GM18867 (cell line): ENCODE data around the gene TFR2.

Experiments
- ATAC-seq: cut with Tn5 transposase; IDR thresholded peaks from one replicate; pipeline ENCODE4 v1.9.1; 2021; ENCODE audit warnings: mild to moderate bottlenecking, moderate library complexity; ENCODE audit not compliant: unreplicated experiment

The TFR2 gene

DNA sequence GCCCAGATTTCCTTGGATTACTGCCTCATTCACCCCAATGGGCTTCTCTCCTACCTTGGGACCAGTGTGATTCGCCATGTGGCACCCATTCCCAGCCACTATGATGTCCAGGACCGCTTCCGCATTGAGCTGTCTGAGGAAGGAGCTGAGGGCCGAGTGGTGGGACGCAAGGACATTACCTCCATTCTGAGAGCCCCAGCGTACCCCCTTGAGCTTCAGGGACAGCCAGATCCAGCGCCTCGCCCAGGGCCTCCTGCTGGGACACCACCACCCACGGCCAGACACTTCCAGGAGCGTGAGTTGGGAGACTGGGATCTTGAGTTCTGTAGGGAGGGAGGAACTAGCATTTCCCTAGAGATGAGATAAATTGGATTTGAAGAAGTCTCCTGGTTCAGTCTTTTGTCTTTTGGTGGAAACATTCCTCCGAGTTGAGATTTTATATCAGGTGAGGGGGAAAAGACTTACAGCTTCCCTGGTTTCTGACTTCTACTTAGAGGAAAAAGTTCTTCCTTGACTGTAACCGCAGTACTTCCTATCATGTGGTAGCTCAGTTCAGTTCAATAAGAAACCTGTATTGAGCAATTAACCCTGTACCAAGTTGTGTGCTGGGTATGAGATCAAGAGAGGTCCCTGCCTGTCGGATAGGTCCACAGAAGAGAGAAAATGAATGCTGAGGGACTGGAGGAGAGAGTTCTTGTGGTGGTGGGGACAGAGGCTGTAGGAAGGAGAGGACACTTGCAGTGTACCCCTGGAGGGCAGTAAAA, 27.8 kb downstream of the TFR2 start:
- ATAC-seq = no peak

DNA sequence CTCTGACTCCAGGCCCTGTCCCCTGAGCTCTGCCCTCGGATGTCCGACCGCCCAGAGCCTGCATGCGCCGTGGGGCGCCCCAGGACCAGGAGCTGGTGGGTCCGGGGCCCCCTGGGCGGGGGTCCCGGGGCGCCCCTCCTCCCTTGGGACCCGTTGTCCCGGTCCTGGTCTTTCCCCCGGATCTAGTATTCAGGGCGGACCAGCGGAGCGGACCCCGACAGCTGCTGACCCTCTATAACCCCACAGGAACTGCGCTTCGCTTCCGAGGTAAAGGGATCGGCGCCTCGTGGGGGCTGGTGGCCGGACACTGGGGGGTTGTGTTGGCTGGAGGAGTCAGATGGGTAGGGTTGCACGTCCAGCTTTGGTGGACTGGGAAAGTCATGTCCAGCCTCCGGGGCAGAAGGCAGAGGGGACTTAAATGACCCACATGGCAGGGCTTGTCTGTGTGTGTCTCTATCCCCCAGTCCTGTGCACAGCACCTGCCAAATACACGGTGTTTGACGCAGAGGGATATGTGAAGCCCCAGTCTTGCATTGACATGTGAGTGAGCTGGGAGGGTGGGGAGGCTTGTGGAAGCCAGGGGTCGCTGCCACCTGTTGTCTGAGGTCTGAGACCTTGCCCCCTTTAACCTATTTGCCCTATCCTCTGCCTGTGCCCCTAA, 28.5 kb downstream of the TFR2 start:
- peak; percentile 0 for ATAC-seq

DNA sequence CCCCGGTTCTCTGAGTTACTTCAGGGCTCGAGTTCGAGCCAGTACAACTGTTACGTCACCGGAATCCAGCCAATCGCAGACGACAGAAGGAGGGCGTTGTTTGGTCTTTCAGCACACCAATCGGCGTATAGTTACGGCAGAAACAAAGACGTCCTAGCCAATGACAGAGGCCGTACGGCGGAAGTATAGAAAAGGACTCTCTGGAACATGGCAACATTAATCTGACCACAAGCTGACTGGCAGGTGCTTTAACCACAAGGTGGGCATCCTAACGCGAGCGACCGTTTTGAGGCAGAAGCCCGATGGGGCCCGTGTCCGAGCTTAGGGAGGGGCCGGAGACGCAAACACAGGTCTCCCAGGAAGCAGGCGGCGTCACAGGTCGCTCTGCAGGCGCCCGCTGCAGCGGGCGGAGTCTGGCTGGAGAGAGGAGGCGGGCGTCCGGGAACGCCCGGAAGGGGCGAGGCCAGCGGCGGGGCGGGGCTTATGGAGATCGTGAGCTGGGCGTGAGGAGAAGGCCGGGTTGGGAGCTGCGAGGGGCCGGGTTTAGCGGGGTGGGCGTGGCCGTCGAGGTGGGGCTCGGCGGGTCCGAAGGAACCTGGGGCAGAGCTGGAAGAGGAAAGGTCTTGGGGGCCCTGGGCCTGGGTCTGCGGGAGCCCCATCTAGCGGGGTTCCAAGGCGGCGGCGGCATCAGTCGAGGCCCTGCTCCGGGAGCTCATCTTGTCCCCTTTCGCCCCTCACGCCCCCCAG, 29.2 kb downstream of the TFR2 start, which contains the start of gene MOSPD3:
TSS of gene MOSPD3 (plus strand) at position 558 of the 747 bp plus-strand sequence. CDS start 252 bp downstream, outside the sequence.
- ATAC-seq = peak; percentile 90

DNA sequence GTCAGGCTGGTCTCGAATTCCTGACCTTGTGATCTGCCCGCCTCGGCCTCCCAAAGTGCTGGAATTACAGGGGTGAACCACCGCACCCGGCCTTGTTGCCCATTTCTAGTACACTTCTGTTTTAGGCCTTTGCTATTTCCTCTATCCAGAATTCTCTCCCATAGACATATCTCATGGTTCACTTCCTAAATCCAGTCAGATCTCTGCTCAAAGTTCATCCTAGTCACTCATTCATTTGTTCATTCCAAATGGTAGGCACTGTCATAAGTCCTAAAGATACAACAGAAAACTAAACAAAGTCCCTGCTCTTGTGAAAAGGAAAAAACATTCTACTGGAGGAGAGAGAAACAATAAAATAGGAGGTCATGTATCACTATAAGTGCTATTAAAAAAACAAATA, 31.4 kb downstream of the TFR2 start:
- ATAC-seq = no peak

DNA sequence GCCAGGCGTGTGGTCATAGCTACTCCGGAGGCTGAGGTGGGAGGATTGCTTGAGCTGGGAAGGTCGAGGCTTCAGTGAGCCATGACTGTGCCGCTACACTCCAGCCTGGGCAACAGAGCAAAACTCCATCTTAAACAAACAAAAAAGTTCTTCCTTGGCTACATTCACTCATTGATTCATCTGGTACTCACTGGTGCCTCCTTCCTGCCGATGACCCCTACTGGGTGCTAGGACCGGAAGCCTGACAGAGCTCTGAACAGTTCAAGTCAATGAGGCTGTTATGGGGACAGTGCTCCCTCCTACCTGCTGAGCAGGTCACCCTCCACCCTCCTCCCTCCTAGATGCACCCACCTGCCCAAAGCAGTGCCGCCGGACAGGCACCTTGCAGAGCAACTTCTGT, 34.2 kb downstream of the TFR2 start:
- ATAC-seq = no peak

DNA sequence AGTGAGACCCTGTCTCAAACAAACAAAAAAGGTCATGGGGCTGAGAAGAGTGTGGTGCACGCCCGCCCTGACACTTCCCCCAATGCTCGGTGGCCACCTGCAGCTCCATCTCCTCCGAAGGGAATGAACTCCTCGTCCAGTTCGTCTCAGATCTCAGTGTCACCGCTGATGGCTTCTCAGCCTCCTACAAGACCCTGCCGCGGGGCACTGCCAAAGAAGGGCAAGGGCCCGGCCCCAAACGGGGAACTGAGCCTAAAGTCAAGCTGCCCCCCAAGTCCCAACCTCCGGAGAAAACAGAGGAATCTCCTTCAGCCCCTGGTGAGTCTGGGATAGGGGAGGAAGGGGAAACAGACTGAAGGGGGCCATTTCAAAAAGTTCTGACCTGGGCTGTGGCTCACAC, 35.0 kb downstream of the TFR2 start:
- no peak for ATAC-seq

DNA sequence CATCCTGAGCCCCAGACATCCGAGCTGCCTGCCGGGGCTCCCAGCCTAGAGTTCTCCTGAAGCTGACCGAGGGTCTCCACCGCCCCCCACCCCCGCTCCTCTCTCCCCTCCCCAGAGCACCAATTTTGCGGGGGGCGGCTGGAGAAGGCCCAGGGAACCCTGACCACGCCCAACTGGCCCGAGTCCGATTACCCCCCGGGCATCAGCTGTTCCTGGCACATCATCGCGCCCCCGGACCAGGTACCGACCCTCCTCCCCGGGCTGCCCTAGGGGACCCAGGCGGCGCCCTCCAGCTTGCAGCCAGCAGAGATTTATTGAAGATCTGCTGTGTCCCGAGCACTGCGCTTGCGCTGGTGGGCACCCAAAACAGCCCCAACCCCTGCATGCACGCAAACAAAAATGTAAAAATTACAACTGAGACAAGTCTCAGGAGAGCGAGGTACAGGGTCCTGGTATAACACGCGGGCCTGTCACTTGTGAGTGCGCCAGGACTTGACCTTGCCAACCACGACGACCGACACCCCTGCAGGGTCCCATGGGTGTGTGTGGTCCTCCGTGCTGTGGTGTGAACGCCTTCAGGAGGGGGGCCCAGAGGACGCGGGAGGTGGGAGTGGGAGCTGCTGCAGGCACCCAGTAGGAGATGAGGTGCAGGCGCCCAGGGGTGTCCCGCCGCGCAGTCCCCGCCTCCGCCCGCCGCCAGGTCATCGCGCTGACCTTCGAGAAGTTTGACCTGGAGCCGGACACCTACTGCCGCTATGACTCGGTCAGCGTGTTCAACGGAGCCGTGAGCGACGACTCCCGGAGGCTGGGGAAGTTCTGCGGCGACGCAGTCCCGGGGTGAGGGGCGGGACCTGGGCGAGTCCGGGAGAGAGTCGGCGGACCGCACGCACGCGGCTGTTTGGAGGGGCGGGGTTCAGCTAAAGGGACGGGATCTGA, 36.1 kb downstream of the TFR2 start:
- no peak for ATAC-seq

DNA sequence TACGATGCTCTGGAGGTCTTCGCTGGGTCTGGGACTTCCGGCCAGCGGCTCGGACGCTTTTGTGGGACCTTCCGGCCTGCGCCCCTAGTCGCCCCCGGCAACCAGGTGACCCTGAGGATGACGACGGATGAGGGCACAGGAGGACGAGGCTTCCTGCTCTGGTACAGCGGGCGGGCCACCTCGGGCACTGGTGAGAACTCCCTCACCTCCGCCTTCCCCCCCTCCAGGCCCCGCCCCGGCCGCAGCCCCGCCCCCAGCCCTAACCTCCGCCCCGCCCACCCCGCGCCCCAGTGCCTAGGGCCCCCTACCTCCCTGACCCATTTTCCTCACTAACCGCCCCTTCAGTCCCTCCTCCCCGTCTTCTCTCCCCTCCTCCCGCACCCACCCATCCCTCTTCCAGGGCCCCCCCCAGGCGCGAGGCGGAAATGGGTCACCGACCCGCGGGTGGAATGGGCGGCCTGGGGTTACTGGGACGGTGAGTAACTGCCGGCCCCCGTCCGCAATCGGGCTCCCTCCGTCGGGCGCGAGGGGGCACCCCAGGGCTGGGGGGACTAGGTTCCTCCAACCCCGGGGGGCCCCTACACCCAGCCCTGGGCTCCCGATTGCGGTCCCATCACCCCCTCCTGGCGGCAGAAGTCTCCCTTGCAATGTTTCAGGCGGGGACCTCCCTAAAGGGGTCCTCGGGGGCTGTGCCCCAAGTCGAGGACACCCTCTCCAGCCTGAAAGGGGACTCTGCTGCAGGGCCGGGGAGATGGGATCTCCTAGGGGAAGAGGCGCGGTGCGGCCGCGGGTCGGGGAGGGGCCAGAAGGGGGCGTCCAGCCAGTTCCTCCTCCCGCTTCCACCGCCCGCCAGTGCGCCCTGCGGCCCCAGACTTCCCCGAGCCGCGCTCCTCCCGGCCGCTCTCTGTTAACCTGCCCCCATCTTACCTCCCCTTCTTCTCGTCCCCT, 37.0 kb downstream of the TFR2 start:
- ATAC-seq = peak; percentile 55

DNA sequence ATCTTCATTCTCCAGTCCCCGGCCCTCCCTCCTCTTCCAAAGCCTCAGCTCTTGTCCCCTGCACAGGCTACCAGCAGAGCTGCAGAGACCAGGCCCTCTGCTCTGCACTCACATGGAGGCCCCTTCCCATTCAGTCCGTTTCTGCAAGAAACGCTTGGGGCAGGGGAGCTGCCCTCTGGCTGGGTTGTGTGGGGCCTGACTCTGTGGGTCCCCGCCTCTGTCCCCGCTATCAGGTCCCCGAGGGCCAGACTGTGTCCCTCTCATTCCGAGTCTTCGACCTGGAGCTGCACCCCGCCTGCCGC, 37.7 kb downstream of the TFR2 start:
- ATAC-seq = no peak

DNA sequence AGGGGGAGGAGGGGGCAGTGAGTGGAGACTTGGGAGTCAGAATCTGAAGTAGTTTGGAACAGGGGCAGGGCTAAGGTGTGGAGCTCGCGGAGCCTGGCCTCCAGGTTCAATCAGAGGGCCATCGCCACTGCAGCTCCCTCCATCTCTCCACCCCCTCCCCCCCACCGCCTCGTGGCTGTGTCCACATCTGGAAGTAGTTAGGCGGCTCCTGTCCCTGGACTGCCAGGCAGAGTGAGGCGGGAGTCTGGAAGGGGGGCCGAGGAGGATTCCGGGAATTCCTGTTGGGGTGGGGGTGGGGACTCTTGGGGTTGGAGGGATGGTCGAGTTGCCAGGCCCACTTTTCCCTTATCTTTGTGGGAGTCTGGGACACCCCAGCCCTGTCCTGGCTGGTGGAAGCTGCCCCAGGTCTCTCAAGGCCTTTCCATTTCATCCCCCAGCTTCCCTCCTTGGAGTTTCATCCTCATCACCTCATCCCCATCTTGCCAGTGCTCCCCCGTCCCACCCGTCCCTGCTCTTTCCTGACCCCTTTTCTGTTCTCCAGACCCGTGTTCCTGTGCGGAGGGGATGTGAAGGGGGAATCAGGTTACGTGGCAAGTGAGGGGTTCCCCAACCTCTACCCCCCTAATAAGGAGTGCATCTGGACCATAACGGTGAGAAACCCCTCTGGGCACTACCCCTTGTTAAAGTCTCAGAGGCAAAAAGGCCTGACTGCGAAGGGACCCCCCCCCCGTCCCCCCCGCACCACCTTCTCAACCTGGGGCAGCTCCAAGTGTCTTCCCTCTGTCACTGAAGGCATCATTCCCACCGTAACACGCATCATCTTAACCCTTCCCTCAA, 38.2 kb downstream of the TFR2 start:
- no peak for ATAC-seq

DNA sequence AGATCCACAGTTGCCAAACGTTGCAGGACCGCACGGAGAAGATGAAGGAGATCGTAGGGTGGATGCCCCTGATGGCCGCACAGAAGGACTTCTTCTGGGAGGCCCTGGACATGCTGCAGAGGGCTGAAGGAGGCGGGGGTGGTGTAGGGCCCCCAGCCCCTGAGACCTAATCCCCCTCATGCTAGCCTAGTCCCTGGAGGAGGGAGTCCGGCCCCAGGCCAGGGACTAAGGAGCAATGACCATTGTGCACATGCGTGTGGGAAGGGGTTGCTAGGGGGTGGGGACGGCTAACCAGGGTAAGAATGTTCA, 40.7 kb downstream of the TFR2 start:
- no peak for ATAC-seq

DNA sequence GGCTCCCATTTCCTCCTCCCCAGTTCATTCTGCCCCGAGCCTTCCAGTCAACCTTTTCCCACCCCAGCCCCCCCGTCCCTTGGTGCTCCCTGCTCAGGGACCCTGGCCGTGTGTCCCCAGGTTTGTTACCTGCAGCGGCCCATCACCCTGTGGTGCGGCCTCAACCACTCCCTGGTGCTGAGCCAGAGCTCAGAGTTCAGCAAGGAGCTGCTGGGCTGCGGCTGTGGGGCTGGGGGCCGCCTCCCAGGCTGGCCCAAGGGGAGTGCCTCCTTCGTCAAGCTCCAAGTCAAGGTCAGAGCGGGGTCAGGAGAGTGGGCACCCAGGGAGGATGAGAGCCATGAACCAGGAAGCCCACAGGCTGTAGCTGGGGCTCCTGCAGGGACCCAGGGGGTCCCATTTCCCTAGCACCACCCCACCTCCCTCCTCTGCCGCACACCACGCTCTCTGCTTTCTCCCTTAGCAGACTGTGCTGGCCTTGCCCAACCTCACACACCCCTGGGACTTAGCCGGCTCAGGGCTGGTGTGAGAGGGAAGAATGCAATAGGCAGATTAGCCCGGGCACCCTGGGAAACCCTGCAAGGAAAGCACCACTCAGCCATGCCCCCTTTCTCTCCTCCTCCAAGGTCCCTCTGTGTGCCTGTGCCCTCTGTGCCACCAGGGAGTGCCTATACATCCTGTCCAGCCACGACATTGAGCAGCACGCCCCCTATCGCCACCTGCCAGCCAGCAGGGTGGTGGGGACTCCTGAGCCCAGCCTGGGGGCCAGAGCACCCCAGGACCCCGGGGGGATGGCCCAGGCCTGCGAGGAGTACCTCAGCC, 41.2 kb downstream of the TFR2 start:
- ATAC-seq = no peak

DNA sequence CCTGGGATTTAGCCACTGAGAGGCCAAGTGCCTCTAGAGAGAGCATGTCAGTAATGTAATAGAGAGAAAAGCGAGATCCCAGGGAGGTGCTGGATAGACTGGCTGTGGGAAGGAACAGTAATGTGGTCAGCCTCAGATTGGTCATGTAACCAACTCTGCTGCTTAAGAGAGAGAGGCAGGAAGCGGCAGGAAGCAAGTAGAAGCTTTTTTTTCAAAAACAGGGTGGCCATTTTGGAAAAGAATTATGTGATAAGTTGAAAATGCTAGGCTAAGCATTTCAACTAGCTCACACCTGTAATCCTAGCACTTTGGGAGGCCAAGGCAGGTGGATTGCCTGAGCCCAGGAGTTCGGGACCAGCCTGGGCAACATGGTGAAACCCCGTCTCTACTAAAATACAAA, 42.9 kb downstream of the TFR2 start:
- ATAC-seq = no peak

DNA sequence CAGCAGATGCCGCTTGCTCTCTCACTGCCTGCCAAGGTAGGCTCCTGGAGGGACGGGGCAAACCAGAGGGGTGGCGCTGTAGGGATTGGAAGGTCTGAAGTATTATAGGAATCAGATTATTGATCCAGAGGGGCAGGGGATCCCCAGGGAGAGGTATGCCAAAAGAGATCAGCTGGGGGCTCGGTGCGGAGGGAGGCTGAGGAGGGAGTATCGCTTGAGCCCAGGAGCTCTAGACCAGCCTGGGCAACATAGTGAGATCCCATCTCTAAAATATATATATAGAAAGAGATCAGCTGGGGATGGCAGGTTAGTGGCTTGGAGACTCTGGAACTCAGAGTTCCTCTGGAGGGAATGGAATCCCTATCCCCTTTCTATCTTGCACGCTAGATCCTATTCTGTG, 46.2 kb downstream of the TFR2 start:
- no peak for ATAC-seq

DNA sequence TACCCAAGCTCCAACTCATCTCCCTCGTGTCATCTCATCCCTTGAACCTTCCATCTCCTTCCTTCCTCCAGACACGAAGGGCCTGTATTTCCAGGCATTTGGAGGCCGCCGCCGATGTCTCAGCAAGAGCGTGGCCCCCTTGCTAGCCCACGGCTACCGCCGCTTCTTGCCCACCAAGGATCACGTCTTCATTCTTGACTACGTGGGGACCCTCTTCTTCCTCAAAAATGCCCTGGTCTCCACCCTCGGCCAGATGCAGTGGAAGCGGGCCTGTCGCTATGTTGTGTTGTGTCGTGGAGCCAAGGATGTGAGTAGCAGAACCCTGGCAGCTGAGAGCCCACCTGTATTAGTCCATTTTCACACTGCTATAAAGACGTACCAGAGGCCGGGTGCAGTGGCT, 49.8 kb downstream of the TFR2 start:
- ATAC-seq = no peak

DNA sequence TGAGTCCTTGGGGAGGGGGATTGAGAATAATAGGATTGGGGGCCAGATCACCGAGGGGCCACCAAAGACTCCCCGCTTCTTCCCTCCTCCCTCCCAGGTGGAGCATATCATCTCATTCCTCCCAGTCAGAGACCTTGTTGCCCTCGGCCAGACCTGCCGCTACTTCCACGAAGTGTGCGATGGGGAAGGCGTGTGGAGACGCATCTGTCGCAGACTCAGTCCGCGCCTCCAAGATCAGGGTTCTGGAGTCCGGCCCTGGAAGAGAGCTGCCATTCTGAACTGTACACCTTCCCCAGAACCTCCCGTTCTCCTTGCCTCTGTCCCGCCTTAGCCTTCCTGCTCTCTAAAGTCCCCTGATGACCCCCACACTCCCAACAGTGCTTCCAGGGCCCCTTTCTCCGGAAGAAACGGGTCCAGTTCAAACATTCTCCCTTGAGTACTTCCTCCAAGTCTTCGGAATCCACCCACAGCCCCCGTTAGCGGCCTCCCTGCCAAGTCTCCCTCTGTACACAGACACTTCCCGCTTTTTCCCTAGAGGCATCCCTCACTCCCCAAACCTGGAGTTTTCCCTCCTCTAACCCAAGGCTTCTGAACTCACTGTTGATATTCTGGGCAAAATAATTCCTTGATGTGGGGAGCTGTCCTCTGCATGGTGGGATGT, 51.1 kb downstream of the TFR2 start:
- no peak for ATAC-seq

DNA sequence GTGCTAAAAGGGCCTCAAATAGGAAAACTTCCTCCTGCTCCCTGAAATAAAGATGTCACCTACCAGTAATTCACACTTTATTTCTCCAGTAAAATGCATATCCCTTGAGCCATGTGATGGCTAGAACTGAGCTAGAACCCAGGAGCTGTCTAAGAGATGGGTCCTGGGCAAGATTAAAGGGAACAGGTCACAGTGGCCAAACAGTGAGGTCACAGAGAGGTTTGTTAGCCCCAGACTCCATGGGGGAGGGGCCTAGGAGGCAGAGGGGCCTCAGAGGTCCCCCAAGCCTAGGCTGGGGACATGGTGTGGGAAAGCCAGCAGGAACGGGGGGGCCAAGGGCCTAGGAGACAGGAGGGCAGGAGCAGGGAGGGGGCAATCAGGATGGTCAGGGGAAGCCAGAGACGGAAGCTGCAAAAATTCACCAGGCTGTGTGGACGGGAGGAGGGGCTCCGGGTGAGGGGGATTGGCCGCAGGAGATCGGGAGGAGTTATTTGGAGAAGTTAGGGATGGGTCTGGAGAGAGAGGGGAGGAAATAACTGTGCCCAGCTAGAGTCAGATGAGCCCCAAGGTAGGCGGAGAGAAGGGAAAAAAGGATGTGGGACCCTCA, 51.9 kb downstream of the TFR2 start:
- ATAC-seq = no peak
